ENCODE data around the gene KRTAP4-1.
"Not testable (repeated sequence)": the region's sequence is repeated elsewhere in the genome, so short reads cannot be mapped to it uniquely, and the experiment has no call there.

Gene KRTAP4-1

DNA sequence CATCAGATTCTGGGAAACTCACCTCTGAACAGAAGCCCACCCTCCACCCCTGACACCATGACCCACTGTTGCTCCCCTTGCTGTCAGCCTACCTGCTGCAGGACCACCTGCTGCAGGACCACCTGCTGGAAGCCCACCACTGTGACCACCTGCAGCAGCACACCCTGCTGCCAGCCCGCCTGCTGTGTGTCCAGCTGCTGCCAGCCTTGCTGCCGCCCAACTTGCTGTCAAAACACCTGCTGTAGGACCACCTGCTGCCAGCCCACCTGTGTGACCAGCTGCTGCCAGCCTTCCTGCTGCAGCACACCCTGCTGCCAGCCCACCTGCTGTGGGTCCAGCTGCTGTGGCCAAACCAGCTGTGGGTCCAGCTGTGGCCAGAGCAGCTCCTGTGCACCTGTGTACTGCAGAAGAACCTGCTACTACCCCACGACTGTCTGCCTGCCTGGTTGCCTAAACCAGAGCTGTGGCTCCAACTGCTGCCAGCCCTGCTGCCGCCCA, 41.9 kb upstream of the KRTAP4-1 start, which contains the start of gene KRTAP9-2:
Gene KRTAP9-2, plus strand, starts transcription at position 51 of the 498 bp plus-strand sequence. Its CDS starts 7 bp downstream, at position 58.
- H4K91ac ChIP-seq (ENCODE audit: low read depth, low read length, poor library complexity); H2AK5ac ChIP-seq (ENCODE audit: low read depth, low read length); H3K14ac ChIP-seq (ENCODE audit: low read length); H3K27ac ChIP-seq (replicated peaks; ENCODE audit: low read length); H3K9ac ChIP-seq (ENCODE audit: low read depth, low read length, poor library complexity); H2BK5ac ChIP-seq (ENCODE audit: low read length); H3K23ac ChIP-seq (ENCODE audit: low read depth, low read length, poor library complexity); H2BK120ac ChIP-seq (ENCODE audit: low read depth, low read length); H3K9me3 ChIP-seq (replicated peaks in 1 of 2; ENCODE audit: control insufficient read depth in 2 of 2, insufficient read depth in 1 of 2, low read depth in 1 of 2, low read length in 2 of 2); H3K36me3 ChIP-seq (replicated peaks in 1 of 2; ENCODE audit: control insufficient read depth in 2 of 2, insufficient read depth in 2 of 2, low read length in 2 of 2); DNase-seq (ENCODE audit: low spot score); H3K4me3 ChIP-seq (ENCODE audit: low read length in 2 of 2); H2AFZ ChIP-seq (ENCODE audit: low read length); H3K4ac ChIP-seq (ENCODE audit: low read length); H3K4me1 ChIP-seq (ENCODE audit: control insufficient read depth in 2 of 2, insufficient read depth in 1 of 2, low read depth in 1 of 2, low read length in 2 of 2); H3K4me2 ChIP-seq (ENCODE audit: insufficient read depth, low read length, poor library complexity, severe bottlenecking); H2BK15ac ChIP-seq (ENCODE audit: low read length); H4K8ac ChIP-seq (ENCODE audit: low read depth, low read length); H3K79me1 ChIP-seq (ENCODE audit: low read depth, low read length); H2BK12ac ChIP-seq (ENCODE audit: low read length); H3K27me3 ChIP-seq (ENCODE audit: control insufficient read depth in 3 of 3, insufficient read depth in 3 of 3, low read depth in 1 of 3, low read length in 3 of 3); H3K18ac ChIP-seq (ENCODE audit: low read length): not testable (repeated sequence)
- WGBS, 2 donors (ENCODE audit: extremely low coverage in 2 of 2, insufficient read length in 2 of 2, insufficient replicate concordance in 1 of 2), result no CpG with 5 or more reads among the region's 4 CpGs

DNA sequence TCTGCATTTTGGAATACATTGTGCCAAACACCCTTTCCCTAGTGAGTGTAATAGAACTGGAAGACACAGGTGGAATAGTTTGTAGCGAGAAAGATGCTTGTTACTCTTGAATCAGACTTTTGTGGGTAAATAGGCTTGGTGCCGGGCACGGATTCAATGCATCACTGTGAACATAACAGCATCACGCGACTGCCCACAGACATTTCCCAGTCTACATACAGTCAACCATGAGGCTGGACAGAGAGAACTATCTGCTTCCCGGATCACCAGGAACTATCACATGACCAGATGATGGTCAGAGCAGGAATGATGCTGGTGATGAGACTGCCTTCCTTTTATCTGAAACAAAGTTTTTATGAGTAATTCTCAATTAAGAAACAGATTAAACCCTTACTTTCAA, 41.3 kb upstream of the KRTAP4-1 start:
- Histone ChIP-seq H3K23ac (ENCODE audit: low read depth, low read length, poor library complexity) (no peak overlapping the region), H4K8ac (ENCODE audit: low read depth, low read length) (no peak overlapping the region), H3K14ac (ENCODE audit: low read length) (no peak overlapping the region), H3K4me3 (ENCODE audit: low read length in 2 of 2) (no peak overlapping the region), H3K36me3 (replicated peaks in 1 of 2; ENCODE audit: control insufficient read depth in 2 of 2, insufficient read depth in 2 of 2, low read length in 2 of 2) (no peaks in the 10 kb centered on the region), H2AK5ac (ENCODE audit: low read depth, low read length) (no peak overlapping the region), H2BK5ac (ENCODE audit: low read length) (no peak overlapping the region), H3K9me3 (replicated peaks in 1 of 2; ENCODE audit: control insufficient read depth in 2 of 2, insufficient read depth in 1 of 2, low read depth in 1 of 2, low read length in 2 of 2) (no peaks in the 10 kb centered on the region), H4K91ac (ENCODE audit: low read depth, low read length, poor library complexity) (no peak overlapping the region), H3K4me2 (ENCODE audit: insufficient read depth, low read length, poor library complexity, severe bottlenecking) (no peak overlapping the region), H3K18ac (ENCODE audit: low read length) (no peak overlapping the region), H2BK120ac (ENCODE audit: low read depth, low read length) (no peak overlapping the region), H3K79me1 (ENCODE audit: low read depth, low read length) (no peaks in the 10 kb centered on the region), H2AFZ (ENCODE audit: low read length) (no peak overlapping the region), H3K4ac (ENCODE audit: low read length) (no peak overlapping the region), H3K9ac (ENCODE audit: low read depth, low read length, poor library complexity) (no peak overlapping the region), H3K27me3 (ENCODE audit: control insufficient read depth in 3 of 3, insufficient read depth in 3 of 3, low read depth in 1 of 3, low read length in 3 of 3) (peaks cover 0 to 1% (median 0%) of the 10 kb centered on the region in 3 experiments), H2BK15ac (ENCODE audit: low read length) (no peak overlapping the region), H3K27ac (replicated peaks; ENCODE audit: low read length) (no peak overlapping the region), H2BK12ac (ENCODE audit: low read length) (no peak overlapping the region), H3K4me1 (ENCODE audit: control insufficient read depth in 2 of 2, insufficient read depth in 1 of 2, low read depth in 1 of 2, low read length in 2 of 2) (no peaks in the 10 kb centered on the region)
- DNase-seq (ENCODE audit: low spot score), result no peak
- no CpG with 5 or more reads among the region's 6 CpGs for WGBS, 2 donors (ENCODE audit: extremely low coverage in 2 of 2, insufficient read length in 2 of 2, insufficient replicate concordance in 1 of 2)

DNA sequence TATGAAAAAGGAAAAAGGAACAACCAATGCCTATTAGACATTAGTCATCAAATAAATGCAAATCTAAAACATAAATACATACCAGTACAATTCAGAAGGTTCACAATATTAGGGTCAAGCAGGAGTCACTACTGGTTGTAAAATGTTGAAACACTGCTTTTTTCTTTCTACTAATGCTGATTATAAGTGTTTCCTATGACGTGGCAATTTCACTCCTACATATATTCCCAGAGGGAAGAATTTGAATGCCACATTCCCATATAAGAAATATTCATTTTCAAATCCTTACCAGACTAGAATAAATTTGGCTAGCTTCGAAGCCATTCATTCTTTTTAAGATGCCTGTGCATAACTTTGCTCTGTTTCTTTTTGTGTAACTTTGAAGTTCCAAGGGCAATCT, 39.1 kb upstream of the KRTAP4-1 start:
- Histone ChIP-seq H2BK15ac (ENCODE audit: low read length) (no peak overlapping the region), H2BK5ac (ENCODE audit: low read length) (no peak overlapping the region), H3K23ac (ENCODE audit: low read depth, low read length, poor library complexity) (no peak overlapping the region), H3K27ac (replicated peaks; ENCODE audit: low read length) (no peak overlapping the region), H2BK120ac (ENCODE audit: low read depth, low read length) (no peak overlapping the region), H3K4me3 (ENCODE audit: low read length in 2 of 2) (no peak overlapping the region), H3K4ac (ENCODE audit: low read length) (no peak overlapping the region), H3K4me1 (ENCODE audit: control insufficient read depth in 2 of 2, insufficient read depth in 1 of 2, low read depth in 1 of 2, low read length in 2 of 2) (no peaks in the 10 kb centered on the region), H2AFZ (ENCODE audit: low read length) (no peak overlapping the region), H3K4me2 (ENCODE audit: insufficient read depth, low read length, poor library complexity, severe bottlenecking) (no peak overlapping the region), H3K36me3 (replicated peaks in 1 of 2; ENCODE audit: control insufficient read depth in 2 of 2, insufficient read depth in 2 of 2, low read length in 2 of 2) (no peaks in the 10 kb centered on the region), H3K27me3 (ENCODE audit: control insufficient read depth in 3 of 3, insufficient read depth in 3 of 3, low read depth in 1 of 3, low read length in 3 of 3) (peaks cover 0 to 3% (median 0%) of the 10 kb centered on the region in 3 experiments), H3K9me3 (replicated peaks in 1 of 2; ENCODE audit: control insufficient read depth in 2 of 2, insufficient read depth in 1 of 2, low read depth in 1 of 2, low read length in 2 of 2) (no peaks in the 10 kb centered on the region), H2BK12ac (ENCODE audit: low read length) (no peak overlapping the region), H3K18ac (ENCODE audit: low read length) (no peak overlapping the region), H4K8ac (ENCODE audit: low read depth, low read length) (no peak overlapping the region), H3K79me1 (ENCODE audit: low read depth, low read length) (no peaks in the 10 kb centered on the region), H3K9ac (ENCODE audit: low read depth, low read length, poor library complexity) (no peak overlapping the region), H3K14ac (ENCODE audit: low read length) (no peak overlapping the region), H2AK5ac (ENCODE audit: low read depth, low read length) (no peak overlapping the region), H4K91ac (ENCODE audit: low read depth, low read length, poor library complexity) (no peak overlapping the region)
- no CpG with 5 or more reads among the region's 2 CpGs for WGBS, 2 donors (ENCODE audit: extremely low coverage in 2 of 2, insufficient read length in 2 of 2, insufficient replicate concordance in 1 of 2)
- no peak for DNase-seq (ENCODE audit: low spot score)

DNA sequence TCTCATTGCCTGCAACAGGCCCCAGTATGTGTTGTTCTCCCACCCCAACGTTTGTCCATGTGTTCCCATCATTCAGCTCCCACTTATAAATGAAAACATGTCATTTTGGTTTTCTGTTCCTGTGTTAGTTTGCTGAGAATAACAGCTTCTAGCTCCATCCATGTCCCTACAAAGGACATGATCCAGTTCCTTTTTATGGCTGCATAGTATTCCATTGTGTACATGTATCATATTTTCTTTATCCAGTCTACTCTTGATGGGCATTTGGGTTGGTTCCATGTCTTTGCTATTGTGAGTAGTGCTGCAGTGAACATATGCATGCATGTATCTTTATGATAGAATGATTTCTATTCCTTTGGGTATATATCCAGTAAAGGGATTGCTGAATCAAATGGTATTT, 31.0 kb upstream of the KRTAP4-1 start:
- no peak overlapping the region for H3K18ac ChIP-seq (ENCODE audit: low read length)
- H3K23ac ChIP-seq (ENCODE audit: low read depth, low read length, poor library complexity), result no peak overlapping the region
- no peak overlapping the region for H3K9ac ChIP-seq (ENCODE audit: low read depth, low read length, poor library complexity)
- H3K27ac ChIP-seq (replicated peaks; ENCODE audit: low read length), result no peak overlapping the region
- H3K4me2 ChIP-seq (ENCODE audit: insufficient read depth, low read length, poor library complexity, severe bottlenecking), result no peak overlapping the region
- no peak overlapping the region for H2BK5ac ChIP-seq (ENCODE audit: low read length)
- no peak overlapping the region for H2BK15ac ChIP-seq (ENCODE audit: low read length)
- no peaks in the 10 kb centered on the region for H3K36me3 ChIP-seq (replicated peaks in 1 of 2; ENCODE audit: control insufficient read depth in 2 of 2, insufficient read depth in 2 of 2, low read length in 2 of 2)
- H2AK5ac ChIP-seq (ENCODE audit: low read depth, low read length), result no peak overlapping the region
- WGBS, 2 donors (ENCODE audit: extremely low coverage in 2 of 2, insufficient read length in 2 of 2, insufficient replicate concordance in 1 of 2), result no CpG with 5 or more reads among the region's 1 CpG
- H3K9me3 ChIP-seq (replicated peaks in 1 of 2; ENCODE audit: control insufficient read depth in 2 of 2, insufficient read depth in 1 of 2, low read depth in 1 of 2, low read length in 2 of 2), result no peaks in the 10 kb centered on the region
- no peak for DNase-seq (ENCODE audit: low spot score)
- H3K14ac ChIP-seq (ENCODE audit: low read length), result no peak overlapping the region
- H2BK120ac ChIP-seq (ENCODE audit: low read depth, low read length), result no peak overlapping the region
- no peaks in the 10 kb centered on the region for H3K27me3 ChIP-seq (ENCODE audit: control insufficient read depth in 3 of 3, insufficient read depth in 3 of 3, low read depth in 1 of 3, low read length in 3 of 3)
- no peaks in the 10 kb centered on the region for H3K79me1 ChIP-seq (ENCODE audit: low read depth, low read length)
- no peak overlapping the region for H2BK12ac ChIP-seq (ENCODE audit: low read length)
- no peak overlapping the region for H2AFZ ChIP-seq (ENCODE audit: low read length)
- no peak overlapping the region for H4K8ac ChIP-seq (ENCODE audit: low read depth, low read length)
- H3K4me1 ChIP-seq (ENCODE audit: control insufficient read depth in 2 of 2, insufficient read depth in 1 of 2, low read depth in 1 of 2, low read length in 2 of 2), result peaks cover 0 to 2% of the 10 kb centered on the region in 2 donors
- H3K4ac ChIP-seq (ENCODE audit: low read length), result no peak overlapping the region
- H4K91ac ChIP-seq (ENCODE audit: low read depth, low read length, poor library complexity), result no peak overlapping the region
- no peak overlapping the region for H3K4me3 ChIP-seq (ENCODE audit: low read length in 2 of 2)
